CD4-positive, alpha-beta T cell (primary cell): Measurements from ENCODE around the gene HAGH. TPM values are rescaled to one million over a fixed set of nuclear protein-coding genes. Genes with fewer than 3 reads are reported as not detected.

Experiments
- ATAC-seq: fragments of 200-7000 bp; cut with Tn5 transposase; one replicate; pipeline ENCODE4 v1.10.0; 2022; ENCODE audit warnings: mild to moderate bottlenecking; ENCODE audit not compliant: poor library complexity
- CTCF ChIA-PET: fragments of 350-600 bp; sonication (Branson Sonifier 250); formaldehyde crosslinking; loops from one replicate; lab custom pipeline; 2021; ENCODE audit warnings: antibody characterized with exemption, inconsistent platforms; lab: Charles Lee
- POLR2A ChIA-PET: fragments of 350-600 bp; sonication (Branson Sonifier 250); formaldehyde crosslinking; loops from one replicate; lab custom pipeline; 2021; ENCODE audit warnings: antibody characterized with exemption, inconsistent platforms; lab: Charles Lee
- DNase-seq, 14 experiments: peaks; one replicate each; pipeline ENCODE4 v3.0.0-alpha.2; 2013 to 2020; ENCODE audit warnings: mixed read lengths in 2 of 14
- H3K27ac ChIP-seq, 2 donors: one replicate each; pipeline versions ENCODE4 v1.5.1 to v1.7.0; 2013; ENCODE audit warnings: low read length in 2 of 2, low read depth in 1 of 2, mild to moderate bottlenecking in 1 of 2
- H3K27me3 ChIP-seq, 2 experiments: 1 replicate in 1 of 2; 2 replicates in 1 of 2; pipeline versions ENCODE4 v1.6.1 to v1.7.0; 2013; ENCODE audit warnings: low read length in 2 of 2, control low read depth in 1 of 2, mild to moderate bottlenecking in 1 of 2, moderate library complexity in 1 of 2; ENCODE audit not compliant: insufficient read depth in 2 of 2, control insufficient read depth in 1 of 2
- H3K36me3 ChIP-seq: one replicate; pipeline ENCODE4 v1.6.1; 2013; ENCODE audit warnings: low read length, control low read depth; ENCODE audit not compliant: insufficient read depth
- H3K4me1 ChIP-seq: one replicate; pipeline ENCODE4 v1.6.1; 2013; ENCODE audit warnings: low read length, control low read depth; ENCODE audit not compliant: insufficient read depth
- H3K4me3 ChIP-seq: one replicate; pipeline ENCODE4 v1.5.1; 2013; ENCODE audit warnings: mild to moderate bottlenecking, low read length, moderate library complexity
- H3K9me3 ChIP-seq, 2 experiments: 1 replicate in 1 of 2; 2 replicates in 1 of 2; pipeline versions ENCODE4 v1.6.1 to v1.7.0; 2013; ENCODE audit warnings: low read length in 2 of 2, mild to moderate bottlenecking in 2 of 2, control low read depth in 1 of 2, moderate library complexity in 1 of 2; ENCODE audit not compliant: control insufficient read depth in 1 of 2, insufficient read depth in 1 of 2
- H3K27ac Mint-ChIP-seq: one replicate; pipeline ENCODE4 v1.8.0; 2020; ENCODE audit warnings: mixed read lengths
- H3K27me3 Mint-ChIP-seq: one replicate; pipeline ENCODE4 v1.8.0; 2021; ENCODE audit warnings: mixed read lengths
- H3K36me3 Mint-ChIP-seq: one replicate; pipeline ENCODE4 v1.8.0; 2021; ENCODE audit warnings: low read depth, mixed read lengths
- H3K4me1 Mint-ChIP-seq: one replicate; pipeline ENCODE4 v1.8.0; 2021; ENCODE audit warnings: low read depth, mixed read lengths
- H3K4me3 Mint-ChIP-seq: one replicate; pipeline ENCODE4 v1.8.0; 2020; ENCODE audit warnings: mild to moderate bottlenecking, mixed read lengths
- H3K9me3 Mint-ChIP-seq: one replicate; pipeline ENCODE4 v1.8.0; 2020; ENCODE audit warnings: mixed read lengths
- CTCF ChIP-seq: fragments of 200-600 bp; IDR thresholded peaks from one replicate; pipeline ENCODE4 v1.8.0; 2022; ENCODE audit warnings: antibody characterized with exemption, mild to moderate bottlenecking
- intact Hi-C, 2 experiments: fragments of 100-400 bp; cut with DNase I in 1 of 2; cut with micrococcal nuclease in 1 of 2; formaldehyde crosslinking; loops; one replicate each; pipeline versions ENCODE4 v1.15.1 to v1.9.0; 2023 to 2025; cut with DNase I, micrococcal nuclease
- total RNA-seq, 174 experiments: library from RNA in 2 of 174; stranded (reverse) in 2 of 174; gene quantifications; one replicate each; pipeline ENCODE4 v1.2.3 and lab custom pipeline; 2021 to 2026

HAGH gene
- total RNA-seq, 2 experiments from 2014 or later = 20.9 to 22.7 TPM

DNA sequence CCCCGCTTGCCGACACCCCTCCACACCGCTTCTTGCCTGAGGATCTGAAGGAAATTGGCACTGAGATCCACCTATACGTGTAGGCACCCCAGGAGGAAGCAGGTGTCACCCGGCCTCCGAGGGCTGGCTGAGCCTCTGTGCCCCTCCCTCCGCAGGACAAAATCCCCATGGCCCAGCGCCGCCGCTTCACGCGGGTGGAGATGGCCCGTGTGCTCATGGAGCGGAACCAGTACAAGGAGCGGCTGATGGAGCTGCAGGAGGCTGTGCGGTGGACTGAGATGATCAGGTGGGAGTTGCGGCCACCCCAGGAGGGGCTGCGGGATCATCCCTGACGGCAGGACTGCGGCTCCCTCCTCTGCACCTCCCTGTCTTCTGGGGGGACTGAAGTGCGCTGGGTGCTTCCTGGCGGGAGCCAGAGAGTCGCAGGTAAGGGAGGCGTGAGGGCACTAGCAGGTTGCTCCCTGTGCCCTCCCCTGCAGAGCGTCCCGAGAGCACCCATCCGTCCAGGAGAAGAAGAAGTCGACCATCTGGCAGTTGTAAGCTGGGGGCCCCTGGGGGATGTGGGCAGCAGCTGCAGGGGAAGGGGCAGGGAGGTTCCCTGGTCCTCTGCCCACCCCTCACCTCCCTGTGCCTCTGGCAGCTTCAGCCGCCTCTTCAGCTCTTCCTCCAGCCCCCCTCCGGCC is 64.3 kb downstream of the HAGH start:
- Histone ChIP-seq H3K36me3 (peaks cover 68% of the 10 kb centered on the region), H3K27ac (no peak overlapping the region), H3K4me1 (peaks cover 7% of the 10 kb centered on the region), H3K4me3 (no peak overlapping the region), H3K9me3 (no peaks in the 10 kb centered on the region), H3K27me3 (no peaks in the 10 kb centered on the region)
- CTCF ChIA-PET = no interaction called here
- no peak for TF ChIP-seq CTCF
- POLR2A ChIA-PET = no interaction called here
- DNase-seq = no peak
- Mint-ChIP-seq H3K9me3 (no peaks in the 10 kb centered on the region), H3K27me3 (no peaks in the 10 kb centered on the region), H3K4me1 (peaks cover 1% of the 10 kb centered on the region), H3K36me3 (peaks cover 15% of the 10 kb centered on the region), H3K4me3 (no peak overlapping the region), H3K27ac (no peak overlapping the region)
- intact Hi-C loops = no loop called here
- no peak for ATAC-seq

DNA sequence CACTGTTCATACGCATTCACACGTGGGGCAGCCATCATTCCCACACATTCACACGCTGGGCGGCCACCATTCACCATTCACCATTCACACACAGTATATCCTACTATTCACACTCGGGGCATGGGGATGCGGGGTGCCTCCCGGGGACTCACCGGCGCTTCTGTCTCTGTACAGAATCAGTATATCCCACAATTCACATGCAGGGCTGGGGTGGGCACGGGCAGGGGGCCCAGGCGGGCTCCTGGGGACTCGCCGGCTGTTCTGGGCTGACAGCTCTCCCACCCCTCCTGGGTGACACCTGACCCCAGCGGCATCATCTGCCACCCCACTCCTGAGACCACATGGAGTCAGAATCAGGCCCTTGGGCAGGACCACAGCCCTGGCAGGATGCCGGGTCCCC is 64.9 kb downstream of the HAGH start:
- Mint-ChIP-seq H3K4me3 (no peak overlapping the region), H3K4me1 (peaks cover 7% of the 10 kb centered on the region), H3K36me3 (peaks cover 16% of the 10 kb centered on the region), H3K27me3 (no peaks in the 10 kb centered on the region), H3K27ac (no peak overlapping the region), H3K9me3 (no peaks in the 10 kb centered on the region)
- TF ChIP-seq CTCF = no peak
- CTCF ChIA-PET = no interaction called here
- POLR2A ChIA-PET = no interaction called here
- Histone ChIP-seq H3K9me3 (no peaks in the 10 kb centered on the region), H3K4me1 (peaks cover 13% of the 10 kb centered on the region), H3K4me3 (no peak overlapping the region), H3K27me3 (no peaks in the 10 kb centered on the region), H3K27ac (no peak overlapping the region), H3K36me3 (peaks cover 63% of the 10 kb centered on the region)
- DNase-seq (no peak), ATAC-seq (no peak)
- intact Hi-C loops = no loop called here

DNA sequence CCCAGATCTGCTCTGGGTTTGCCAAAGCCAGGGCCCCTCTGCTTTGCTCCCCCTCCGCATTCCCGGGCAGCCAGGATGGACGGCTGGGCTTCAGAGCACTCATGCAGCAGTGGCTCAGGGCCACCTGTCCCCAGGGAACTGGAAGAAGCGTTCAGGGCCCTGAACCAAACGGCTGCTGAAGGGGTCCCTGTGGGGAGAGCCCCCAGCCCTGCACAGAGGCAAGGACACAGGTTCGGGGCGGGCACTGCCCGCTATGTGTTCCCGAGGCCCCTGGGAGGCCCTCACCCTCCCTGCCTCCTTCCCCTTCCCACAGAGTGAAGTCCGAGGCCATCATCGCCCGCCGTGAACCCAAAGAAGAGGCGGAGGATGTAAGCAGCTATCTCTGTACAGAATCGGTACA is 65.7 kb downstream of the HAGH start:
- H3K4me3 ChIP-seq = no peak overlapping the region
- Mint-ChIP-seq H3K27me3 (no peaks in the 10 kb centered on the region), H3K4me3 (no peak overlapping the region), H3K4me1 (peaks cover 10% of the 10 kb centered on the region), H3K9me3 (no peaks in the 10 kb centered on the region), H3K36me3 (peaks cover 19% of the 10 kb centered on the region), H3K27ac (no peak overlapping the region)
- ChIA-PET POLR2A (no interaction called here), CTCF (no interaction called here)
- no peak for TF ChIP-seq CTCF
- no peaks in the 10 kb centered on the region for H3K27me3 ChIP-seq
- no peak for DNase-seq
- intact Hi-C loops = no loop called here
- no peak overlapping the region for H3K27ac ChIP-seq
- peaks cover 17% of the 10 kb centered on the region for H3K4me1 ChIP-seq
- no peaks in the 10 kb centered on the region for H3K9me3 ChIP-seq
- ATAC-seq = no peak
- H3K36me3 ChIP-seq = peaks cover 55% of the 10 kb centered on the region
